Lower leg skin (tissue), 3 donors: ENCODE data around the gene ALPP.

Experiments used
- POLR2A ChIP-seq, 2 donors: fragments of 450-650 bp; IDR thresholded peaks; one replicate each; pipeline ENCODE4 v1.6.1; 2016 to 2017; ENCODE audit warnings: antibody characterized with exemption in 2 of 2, mild to moderate bottlenecking in 1 of 2, moderate library complexity in 1 of 2
- TF ChIP-seq, protein P1 (sequence below), 3 donors: fragments of 450-650 bp; IDR thresholded peaks; one replicate each; pipeline ENCODE4 v1.5.1; 2016; ENCODE audit warnings: antibody characterized with exemption in 3 of 3, mild to moderate bottlenecking in 3 of 3, moderate library complexity in 2 of 3

- TF ChIP-seq, protein P1, sequence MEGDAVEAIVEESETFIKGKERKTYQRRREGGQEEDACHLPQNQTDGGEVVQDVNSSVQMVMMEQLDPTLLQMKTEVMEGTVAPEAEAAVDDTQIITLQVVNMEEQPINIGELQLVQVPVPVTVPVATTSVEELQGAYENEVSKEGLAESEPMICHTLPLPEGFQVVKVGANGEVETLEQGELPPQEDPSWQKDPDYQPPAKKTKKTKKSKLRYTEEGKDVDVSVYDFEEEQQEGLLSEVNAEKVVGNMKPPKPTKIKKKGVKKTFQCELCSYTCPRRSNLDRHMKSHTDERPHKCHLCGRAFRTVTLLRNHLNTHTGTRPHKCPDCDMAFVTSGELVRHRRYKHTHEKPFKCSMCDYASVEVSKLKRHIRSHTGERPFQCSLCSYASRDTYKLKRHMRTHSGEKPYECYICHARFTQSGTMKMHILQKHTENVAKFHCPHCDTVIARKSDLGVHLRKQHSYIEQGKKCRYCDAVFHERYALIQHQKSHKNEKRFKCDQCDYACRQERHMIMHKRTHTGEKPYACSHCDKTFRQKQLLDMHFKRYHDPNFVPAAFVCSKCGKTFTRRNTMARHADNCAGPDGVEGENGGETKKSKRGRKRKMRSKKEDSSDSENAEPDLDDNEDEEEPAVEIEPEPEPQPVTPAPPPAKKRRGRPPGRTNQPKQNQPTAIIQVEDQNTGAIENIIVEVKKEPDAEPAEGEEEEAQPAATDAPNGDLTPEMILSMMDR (IDR thresholded peaks at IDR 0.05): no peak
- TF ChIP-seq POLR2A (IDR thresholded peaks at IDR 0.05): no peak
Observed at GRCh38 chr2:232353660-232354059, 24.9 kb upstream of the ALPP start.
